ENCODE measurements around the gene MACF1.
"Not testable (repeated sequence)": the region's sequence is repeated elsewhere in the genome, so short reads cannot be mapped to it uniquely, and the experiment has no call there.

The MACF1 gene

DNA sequence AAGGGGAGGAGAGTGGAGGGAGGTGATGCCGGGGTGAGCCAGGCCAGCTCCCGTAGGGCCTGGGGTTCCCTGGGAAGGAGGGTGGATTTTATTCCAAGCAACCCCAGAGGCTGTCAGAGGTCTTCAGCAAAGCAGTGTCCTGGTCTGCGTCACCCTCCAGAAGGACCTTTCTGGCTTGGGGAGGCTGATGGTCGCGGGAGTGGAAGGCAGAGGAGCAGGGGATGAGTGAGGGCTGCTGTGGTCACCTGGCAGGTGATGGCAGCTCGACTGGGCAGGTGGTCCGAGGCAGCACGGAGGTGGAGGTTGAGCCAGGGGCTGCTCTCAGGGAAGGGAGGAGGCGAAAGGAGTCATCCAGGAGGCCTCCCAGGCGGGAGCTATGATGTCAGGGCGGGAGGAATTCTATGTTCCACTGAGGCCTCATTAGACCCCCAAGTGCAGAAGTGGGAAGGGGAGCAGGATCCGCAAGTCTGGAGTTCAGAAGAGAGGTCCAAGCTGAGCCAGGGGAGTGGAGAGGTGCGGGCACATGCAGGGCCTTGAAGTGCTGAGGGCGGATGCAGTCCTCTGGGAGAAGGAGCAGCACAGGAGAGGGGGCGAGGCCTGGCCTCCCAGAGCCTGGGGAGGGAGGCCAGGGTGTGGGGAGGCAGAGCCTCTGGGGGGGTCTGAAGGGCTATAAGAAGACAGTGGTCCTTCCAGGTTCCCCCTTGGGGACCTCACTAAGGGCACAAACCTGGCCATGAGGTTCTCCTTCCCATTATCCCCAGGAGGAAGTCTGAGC, 320.3 kb downstream of the MACF1 start:
- no peak for DNase-seq

DNA sequence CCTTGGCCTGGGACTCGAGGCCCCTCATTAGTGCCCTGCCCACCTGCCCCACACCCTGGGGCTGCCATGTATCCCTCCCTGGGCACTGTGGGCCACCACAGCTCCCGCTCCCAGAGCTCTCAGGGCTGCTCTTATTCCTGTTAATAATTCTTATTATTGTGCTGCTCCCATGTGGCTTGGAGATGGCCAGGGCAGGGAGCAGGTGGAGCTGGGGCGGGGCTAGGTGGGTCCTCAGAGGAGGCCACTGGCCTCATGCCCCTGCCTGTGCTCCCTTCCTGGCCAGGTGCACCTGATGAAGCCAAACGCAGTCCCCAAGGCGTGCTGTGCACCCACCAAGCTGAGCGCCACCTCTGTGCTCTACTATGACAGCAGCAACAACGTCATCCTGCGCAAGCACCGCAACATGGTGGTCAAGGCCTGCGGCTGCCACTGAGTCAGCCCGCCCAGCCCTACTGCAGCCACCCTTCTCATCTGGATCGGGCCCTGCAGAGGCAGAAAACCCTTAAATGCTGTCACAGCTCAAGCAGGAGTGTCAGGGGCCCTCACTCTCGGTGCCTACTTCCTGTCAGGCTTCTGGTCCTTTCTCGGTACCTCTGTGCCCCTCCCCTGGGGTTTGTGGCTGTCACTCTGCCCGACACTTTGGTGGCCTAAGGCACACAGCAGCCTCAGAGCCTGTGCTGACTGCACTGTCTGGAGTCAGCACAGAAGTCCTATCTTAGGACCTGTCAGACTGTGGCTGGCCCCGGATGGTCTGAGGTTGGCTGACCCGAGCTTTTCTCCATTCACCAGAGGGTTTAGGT, 321.1 kb downstream of the MACF1 start:
- DNase-seq = no peak

DNA sequence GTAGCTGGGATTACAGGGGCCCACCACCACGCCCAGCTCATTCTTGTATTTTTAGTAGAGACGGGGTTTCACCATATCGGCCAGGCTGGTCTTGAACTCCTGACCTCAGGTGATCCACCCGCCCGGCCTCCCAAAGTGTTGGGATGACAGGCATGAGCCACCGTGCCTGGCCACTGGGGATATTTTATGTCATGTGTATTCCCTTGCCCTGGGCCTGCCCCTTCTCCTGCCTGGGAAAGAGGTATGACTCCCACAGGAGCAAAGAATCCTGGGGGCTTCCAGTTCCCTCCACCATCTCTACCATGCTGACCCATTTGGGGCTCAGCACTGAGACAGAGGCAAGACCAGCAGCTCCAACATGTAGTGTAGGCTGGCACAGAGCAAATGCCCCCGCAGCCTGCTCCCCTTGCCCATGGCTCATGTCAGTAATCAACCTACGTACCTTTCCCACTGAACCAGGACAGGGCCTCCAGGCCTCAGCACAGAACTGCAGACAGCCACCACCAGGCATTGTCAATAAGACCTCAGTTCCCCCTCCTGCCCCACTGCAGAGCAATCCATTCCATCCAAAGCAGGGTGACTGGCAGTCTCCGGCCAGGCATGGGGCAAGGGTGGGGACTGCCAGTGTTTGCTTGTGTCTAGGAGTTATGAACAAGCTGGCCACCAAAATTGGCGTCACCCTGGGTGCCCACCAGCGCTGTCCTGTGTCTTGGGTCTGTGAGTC, 322.1 kb downstream of the MACF1 start:
- no peak for DNase-seq

DNA sequence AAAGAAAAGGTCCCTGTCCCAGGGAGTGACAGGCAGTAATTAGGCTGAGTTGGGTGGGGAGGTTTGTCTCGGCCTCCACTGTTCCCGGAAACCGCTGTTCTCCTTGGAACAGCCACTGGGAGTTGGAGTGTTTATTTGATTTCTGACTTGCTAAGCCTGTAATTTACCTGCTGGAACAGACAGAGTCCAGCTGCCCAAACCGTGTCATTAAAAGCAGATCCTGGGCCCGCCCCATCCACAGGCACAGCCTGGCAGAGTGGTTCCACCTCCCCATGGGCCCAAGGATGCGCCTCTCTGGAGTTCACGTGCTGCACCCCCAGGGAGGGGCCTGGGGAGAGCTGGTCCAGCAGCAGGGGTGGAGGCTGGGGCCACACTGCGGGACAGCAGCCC, 322.7 kb downstream of the MACF1 start:
- not testable (repeated sequence) for DNase-seq

DNA sequence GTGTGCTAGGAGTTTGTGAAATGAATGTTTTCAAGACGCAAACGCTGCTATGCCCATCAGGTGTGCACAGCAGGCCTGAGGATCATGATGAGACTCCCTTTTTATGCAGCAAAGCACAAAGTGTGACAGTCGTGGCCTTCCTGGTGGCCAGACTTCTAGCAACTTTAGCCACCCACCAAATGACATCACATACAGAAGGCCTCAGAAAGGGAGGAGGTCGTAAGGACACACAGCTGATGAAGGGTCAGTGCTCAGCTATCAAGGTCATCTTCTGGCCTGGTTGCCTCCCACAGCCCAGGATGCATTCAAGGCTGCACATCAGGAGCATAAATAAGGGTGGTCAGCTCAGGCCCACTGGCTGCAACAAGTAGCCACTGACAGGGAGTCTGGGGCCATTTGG, 323.6 kb downstream of the MACF1 start:
- DNase-seq = no peak

DNA sequence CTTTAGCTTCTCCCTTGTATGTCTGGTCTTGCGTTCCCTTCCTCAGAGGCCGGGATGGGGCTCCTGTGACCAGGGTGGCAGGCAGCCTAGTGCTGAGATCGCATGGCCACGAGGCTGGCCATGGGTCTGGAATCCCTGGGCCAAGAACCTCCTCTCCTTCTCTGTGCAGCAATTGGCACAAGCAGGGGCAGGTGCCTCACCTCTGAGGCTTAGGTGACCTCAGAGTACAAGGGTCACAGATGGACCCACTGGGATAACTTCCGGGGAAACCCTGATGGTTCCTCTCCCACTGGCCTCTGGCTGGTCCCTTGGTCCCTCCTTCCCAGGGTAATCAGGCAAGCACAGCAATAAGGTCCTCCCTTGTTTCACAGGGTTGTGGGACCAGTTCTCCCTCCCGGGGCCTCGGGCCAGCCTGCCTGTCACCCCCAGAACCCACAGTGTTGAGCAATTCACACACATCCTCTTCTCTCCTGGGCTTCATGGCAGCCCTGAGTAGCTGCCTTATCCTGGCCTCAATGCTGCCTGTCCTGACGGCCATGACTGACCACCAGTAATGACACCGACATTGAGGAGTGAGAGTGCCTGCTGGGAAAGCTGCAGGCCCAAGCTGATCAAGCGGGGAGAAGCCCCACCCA, 325.5 kb downstream of the MACF1 start:
- no peak for DNase-seq

DNA sequence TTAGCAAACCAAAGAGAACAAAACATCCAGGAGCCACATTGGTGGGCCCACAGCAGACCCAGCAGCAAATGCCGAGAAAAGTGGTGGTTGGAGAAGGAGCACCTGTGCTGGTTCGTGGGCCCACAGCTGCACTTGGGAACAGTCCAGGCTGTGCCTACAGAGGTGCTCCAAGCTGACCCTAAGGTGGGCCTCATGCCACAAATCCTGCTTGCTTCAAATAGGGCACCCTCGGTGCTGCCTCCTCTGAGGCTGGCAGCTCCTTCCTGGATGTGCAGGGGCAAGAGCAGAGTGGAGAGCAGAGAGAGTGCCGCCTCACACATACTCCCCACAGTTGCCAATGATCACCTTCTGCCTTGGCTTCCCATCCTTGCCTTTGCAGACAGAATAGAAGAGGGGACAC, 327.0 kb downstream of the MACF1 start:
- DNase-seq = no peak

DNA sequence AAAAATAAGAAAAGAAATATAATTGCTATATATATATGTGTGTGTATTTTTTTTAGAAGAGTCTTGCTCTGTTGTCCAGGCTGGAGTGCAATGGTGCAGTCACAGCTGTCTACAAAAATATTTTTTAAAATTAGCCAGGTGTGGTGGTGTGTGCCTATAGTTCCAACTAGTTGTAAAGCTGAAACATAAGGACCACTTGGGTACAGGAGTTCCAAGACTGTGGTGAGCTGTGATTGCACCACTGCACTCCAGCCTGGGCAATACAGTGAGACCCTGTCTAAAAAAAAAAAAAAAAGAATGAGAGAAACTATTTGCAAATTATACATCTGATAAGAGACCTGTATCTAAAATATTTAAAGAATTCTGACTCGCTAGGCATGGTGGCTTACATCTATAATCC, 328.9 kb downstream of the MACF1 start:
- DNase-seq = no peak

Measured in DMS79 (cell line).